ENCODE measurements around the gene C3orf38. TPM values are rescaled to one million over a fixed set of nuclear protein-coding genes. Genes with fewer than 3 reads are reported as not detected.
"Not testable (repeated sequence)": the region's sequence is repeated elsewhere in the genome, so short reads cannot be mapped to it uniquely, and the experiment has no call there.

Gene C3orf38
- polyA plus RNA-seq, 1 experiment, result 22.6 TPM

- POLR2A ChIA-PET, result no interaction called here
- H3K4me3 ChIP-seq (ENCODE audit: low read depth, low read length), result no peak overlapping the region
- no peaks in the 10 kb centered on the region for H3K27me3 ChIP-seq (ENCODE audit: control insufficient read depth, insufficient read depth, low read length)
- CTCF ChIA-PET, result interaction anchor here (0.5 to 1.7 kb wide), 4 partner anchors 13 to 1076 kb away, joined by 3 to 8 read pairs (median 5); no protein-coding TSS in a partner anchor
- H3K27ac ChIP-seq (ENCODE audit: low read depth, low read length), result no peak overlapping the region
- DNase-seq (ENCODE audit: low read depth, low spot score), result no peak
- no peaks in the 10 kb centered on the region for H3K9me3 ChIP-seq (ENCODE audit: control insufficient read depth, insufficient read depth, low read length)
- TF ChIP-seq, protein P1, sequence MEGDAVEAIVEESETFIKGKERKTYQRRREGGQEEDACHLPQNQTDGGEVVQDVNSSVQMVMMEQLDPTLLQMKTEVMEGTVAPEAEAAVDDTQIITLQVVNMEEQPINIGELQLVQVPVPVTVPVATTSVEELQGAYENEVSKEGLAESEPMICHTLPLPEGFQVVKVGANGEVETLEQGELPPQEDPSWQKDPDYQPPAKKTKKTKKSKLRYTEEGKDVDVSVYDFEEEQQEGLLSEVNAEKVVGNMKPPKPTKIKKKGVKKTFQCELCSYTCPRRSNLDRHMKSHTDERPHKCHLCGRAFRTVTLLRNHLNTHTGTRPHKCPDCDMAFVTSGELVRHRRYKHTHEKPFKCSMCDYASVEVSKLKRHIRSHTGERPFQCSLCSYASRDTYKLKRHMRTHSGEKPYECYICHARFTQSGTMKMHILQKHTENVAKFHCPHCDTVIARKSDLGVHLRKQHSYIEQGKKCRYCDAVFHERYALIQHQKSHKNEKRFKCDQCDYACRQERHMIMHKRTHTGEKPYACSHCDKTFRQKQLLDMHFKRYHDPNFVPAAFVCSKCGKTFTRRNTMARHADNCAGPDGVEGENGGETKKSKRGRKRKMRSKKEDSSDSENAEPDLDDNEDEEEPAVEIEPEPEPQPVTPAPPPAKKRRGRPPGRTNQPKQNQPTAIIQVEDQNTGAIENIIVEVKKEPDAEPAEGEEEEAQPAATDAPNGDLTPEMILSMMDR (IDR thresholded peaks at IDR 0.05; ENCODE audit: low read depth, low read length), result no peak
These were observed 17.9 kb downstream of the C3orf38 start for GRCh38 chr3:88167704-88168103.

DNA sequence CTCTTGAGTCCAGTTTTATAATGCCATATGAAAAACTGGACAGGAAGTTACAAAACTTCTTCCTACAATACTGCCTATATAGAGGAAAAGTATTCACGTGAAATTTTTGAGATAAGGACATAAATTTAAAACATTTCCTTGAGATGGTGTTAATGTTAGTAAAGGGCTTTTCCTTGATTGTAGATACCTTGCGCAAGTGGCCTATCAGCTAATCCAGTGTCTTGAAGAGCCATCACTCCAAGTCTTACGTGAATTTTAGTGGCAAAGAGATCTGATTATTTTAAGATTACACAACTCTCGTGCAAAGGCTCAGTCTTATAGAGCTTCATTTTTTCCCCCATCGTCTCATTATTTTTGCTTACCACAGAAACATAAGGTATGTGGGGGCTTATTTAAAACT, 18.4 kb downstream of the C3orf38 start:
- TF ChIP-seq, protein P1 (IDR thresholded peaks at IDR 0.05; ENCODE audit: low read depth, low read length), result no peak

DNA sequence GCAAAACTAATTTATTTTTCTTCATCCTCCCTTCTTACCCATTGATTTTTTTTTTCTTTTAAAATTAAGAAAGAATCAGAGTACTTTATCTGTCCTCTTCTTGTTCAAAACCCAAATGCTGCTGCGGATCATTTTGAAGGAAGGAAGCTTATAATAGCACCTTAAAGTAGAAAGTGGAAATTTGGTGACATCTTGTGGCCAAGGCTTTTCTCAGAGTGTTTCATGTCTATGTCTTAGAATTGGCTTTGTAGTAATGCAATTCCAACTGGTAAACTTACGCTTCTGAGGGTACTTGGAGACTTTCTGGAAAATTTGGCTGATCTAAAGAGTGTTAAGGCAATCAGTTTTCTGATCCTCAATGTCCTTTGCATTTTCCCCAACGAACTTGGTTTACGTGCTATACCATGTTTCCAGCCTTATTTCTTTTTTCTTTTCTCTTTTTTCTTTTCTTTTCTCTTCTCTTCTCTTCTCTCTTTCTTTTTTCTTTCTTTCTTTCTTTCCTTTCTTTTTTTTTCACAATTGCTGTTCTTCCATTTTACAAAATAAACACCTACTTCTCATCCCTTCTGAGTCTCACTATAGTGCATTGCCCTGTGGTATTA, 30.7 kb downstream of the C3orf38 start:
- H3K27ac ChIP-seq (ENCODE audit: low read depth, low read length), result no peak overlapping the region
- no peak overlapping the region for H3K4me3 ChIP-seq (ENCODE audit: low read depth, low read length)
- no peaks in the 10 kb centered on the region for H3K27me3 ChIP-seq (ENCODE audit: control insufficient read depth, insufficient read depth, low read length)
- peak; percentile 30 for DNase-seq (ENCODE audit: low read depth, low spot score)
- POLR2A ChIA-PET, result interaction anchor here (0.6 kb wide), 1 partner anchor 851 kb away, joined by 4 read pairs; no protein-coding TSS in a partner anchor
- TF ChIP-seq, protein P1 (IDR thresholded peaks at IDR 0.05; ENCODE audit: low read depth, low read length), result peak; percentile 66
- CTCF ChIA-PET, result interaction anchor here (0.6 to 2.5 kb wide), 12 partner anchors 12 to 920 kb away, joined by 3 to 50 read pairs (median 4); no protein-coding TSS in a partner anchor
- H3K9me3 ChIP-seq (ENCODE audit: control insufficient read depth, insufficient read depth, low read length), result no peaks in the 10 kb centered on the region

More for the DNA sequence above, 18.4 kb downstream of the C3orf38 start:
- Histone ChIP-seq H3K4me3 (ENCODE audit: low read depth, low read length) (no peak overlapping the region), H3K9me3 (ENCODE audit: control insufficient read depth, insufficient read depth, low read length) (no peaks in the 10 kb centered on the region), H3K27me3 (ENCODE audit: control insufficient read depth, insufficient read depth, low read length) (no peaks in the 10 kb centered on the region), H3K27ac (ENCODE audit: low read depth, low read length) (no peak overlapping the region)
- POLR2A ChIA-PET, result interaction anchor here (0.6 kb wide), 1 partner anchor 860 kb away, joined by 4 read pairs; no protein-coding TSS in a partner anchor
- CTCF ChIA-PET, result interaction anchor here (1.1 to 1.7 kb wide), 4 partner anchors 10 to 55 kb away, joined by 3 to 8 read pairs (median 6); no protein-coding TSS in a partner anchor
- DNase-seq (ENCODE audit: low read depth, low spot score), result no peak

DNA sequence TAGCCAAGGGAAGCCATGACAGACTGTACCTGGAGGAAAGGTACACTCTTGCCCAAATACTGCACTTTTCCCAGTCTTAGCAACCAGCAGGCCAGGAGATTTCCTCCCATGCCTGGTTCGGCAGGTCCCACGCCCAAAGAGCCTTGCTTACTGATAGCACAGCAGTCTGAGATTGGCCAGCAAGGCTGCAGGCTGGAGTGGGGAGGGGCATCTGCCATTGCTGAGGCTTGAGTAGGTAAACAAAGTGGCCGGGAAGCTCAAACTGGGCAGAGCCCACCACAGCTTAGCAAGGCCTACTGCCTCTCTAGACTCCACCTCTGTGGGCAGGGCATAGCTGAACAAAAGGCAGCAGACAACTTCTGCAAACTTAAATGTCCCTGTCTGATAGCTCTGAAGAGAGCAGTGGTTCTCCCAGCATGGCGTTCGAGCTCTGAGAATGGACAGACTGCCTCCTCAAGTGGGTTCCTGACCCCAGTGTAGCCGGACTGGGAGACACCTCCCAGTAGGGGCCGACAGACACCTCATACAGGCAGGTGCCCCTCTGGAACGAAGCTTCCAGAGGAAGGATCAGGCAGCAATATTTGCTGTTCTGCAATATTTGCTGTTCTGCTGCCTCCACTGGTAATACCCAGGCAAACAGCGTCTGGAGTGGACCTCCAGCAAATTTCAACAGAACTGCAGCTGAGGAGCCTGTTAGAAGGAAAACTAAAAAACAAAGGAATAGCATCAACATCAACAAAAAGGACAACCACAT, 32.6 kb downstream of the C3orf38 start:
- H3K27me3 ChIP-seq (ENCODE audit: control insufficient read depth, insufficient read depth, low read length); H3K4me3 ChIP-seq (ENCODE audit: low read depth, low read length); POLR2A ChIA-PET; H3K9me3 ChIP-seq (ENCODE audit: control insufficient read depth, insufficient read depth, low read length); DNase-seq (ENCODE audit: low read depth, low spot score); H3K27ac ChIP-seq (ENCODE audit: low read depth, low read length): not testable (repeated sequence)
- CTCF ChIA-PET, result interaction anchor here (0.7 to 2.3 kb wide), 4 partner anchors 69 to 887 kb away, joined by 3 to 7 read pairs (median 4); no protein-coding TSS in a partner anchor

- Histone ChIP-seq H3K4me3 (ENCODE audit: low read depth, low read length) (no peak overlapping the region), H3K9me3 (ENCODE audit: control insufficient read depth, insufficient read depth, low read length) (no peaks in the 10 kb centered on the region), H3K27me3 (ENCODE audit: control insufficient read depth, insufficient read depth, low read length) (no peaks in the 10 kb centered on the region), H3K27ac (ENCODE audit: low read depth, low read length) (no peak overlapping the region)
- DNase-seq (ENCODE audit: low read depth, low spot score), result no peak
- TF ChIP-seq, protein P1 (IDR thresholded peaks at IDR 0.05; ENCODE audit: low read depth, low read length), result no peak
- ChIA-PET POLR2A (no interaction called here), CTCF (no interaction called here)
These were observed 38.7 kb downstream of the C3orf38 start for GRCh38 chr3:88188436-88188835.

Data from AG04450 (cell line).